Glutamatergic neuron (in vitro differentiated cells): Measurements from ENCODE around the gene PEX10. TPM values are rescaled to one million over a fixed set of nuclear protein-coding genes. Genes with fewer than 3 reads are reported as not detected.

ENCODE experiments used
- DNase-seq: peaks from one replicate; pipeline ENCODE4 v3.0.0; 2022
- H3K27ac Mint-ChIP-seq: one replicate; pipeline ENCODE4 v1.8.0; 2020; ENCODE audit warnings: mild to moderate bottlenecking, mixed read lengths, inconsistent platforms; ENCODE audit not compliant: unreplicated experiment
- H3K27me3 Mint-ChIP-seq: one replicate; pipeline ENCODE4 v1.8.0; 2020; ENCODE audit warnings: mild to moderate bottlenecking, moderate library complexity, mixed read lengths, inconsistent platforms; ENCODE audit not compliant: unreplicated experiment
- H3K36me3 Mint-ChIP-seq: one replicate; pipeline ENCODE4 v1.8.0; 2020; ENCODE audit warnings: mild to moderate bottlenecking, mixed read lengths, inconsistent platforms; ENCODE audit not compliant: unreplicated experiment
- H3K4me1 Mint-ChIP-seq: one replicate; pipeline ENCODE4 v1.8.0; 2020; ENCODE audit warnings: mild to moderate bottlenecking, low read depth, mixed read lengths, inconsistent platforms; ENCODE audit not compliant: unreplicated experiment
- H3K4me3 Mint-ChIP-seq: one replicate; pipeline ENCODE4 v1.8.0; 2020; ENCODE audit warnings: mild to moderate bottlenecking, mixed read lengths, inconsistent platforms; ENCODE audit not compliant: unreplicated experiment
- H3K9me3 Mint-ChIP-seq: one replicate; pipeline ENCODE4 v1.8.0; 2020; ENCODE audit warnings: mild to moderate bottlenecking, moderate library complexity, mixed read lengths, inconsistent platforms; ENCODE audit not compliant: unreplicated experiment
- total RNA-seq: library from RNA; stranded (reverse); fragmentation: NEBNext Ultra II Directional; extraction: Animal tissue kit (Norgen Biotek cat#: 25700); gene quantifications from one replicate; pipeline ENCODE4 v1.2.1, GENCODE V29; 2021; ENCODE audit not compliant: unreplicated experiment
- TF ChIP-seq, protein P1 (sequence below): fragments of 200-600 bp; sonication (generic); IDR thresholded peaks from one replicate; pipeline ENCODE4 v1.5.0; 2021; ENCODE audit not compliant: partially characterized antibody, unreplicated experiment

PEX10 gene
- total RNA-seq, 1 donor from 2014 or later, result 14.0 TPM

DNA sequence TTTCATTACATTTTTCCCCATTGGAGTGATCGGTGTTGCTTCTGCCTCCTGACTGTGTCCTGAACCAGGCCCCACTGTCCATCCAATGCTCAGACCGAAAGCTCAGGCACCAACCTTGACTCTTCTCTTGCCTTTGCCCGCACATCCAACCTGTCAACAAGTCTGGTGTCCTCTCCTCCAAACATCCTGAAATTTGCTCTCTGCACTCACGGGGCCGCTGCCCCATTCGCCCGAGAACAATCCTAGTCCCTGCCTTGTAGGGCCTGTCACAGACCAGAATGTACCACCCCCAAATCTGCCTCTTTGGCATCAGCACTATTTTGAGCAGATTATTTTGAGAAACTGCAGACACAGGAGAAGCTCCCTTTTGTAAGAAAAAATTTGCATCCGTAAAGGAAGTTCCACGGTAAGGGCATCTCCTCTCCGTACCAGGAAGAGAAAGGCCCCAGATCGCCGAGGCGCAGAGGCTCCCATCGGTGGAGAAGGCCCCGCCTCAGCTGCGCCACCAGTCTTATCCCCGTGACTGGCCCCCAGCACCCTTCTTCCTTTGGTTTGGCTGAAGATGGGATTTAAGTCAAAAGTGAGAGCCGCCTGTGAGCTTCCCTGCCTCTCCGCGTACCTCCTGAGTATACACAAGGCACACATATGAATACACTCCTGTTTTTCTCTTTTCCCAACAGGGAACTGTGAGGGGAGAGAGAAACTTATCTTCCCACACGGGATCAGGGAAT is 28.1 kb downstream of the PEX10 start:
- Mint-ChIP-seq H3K27ac (peak overlapping the region; percentile 78), H3K4me3 (peak overlapping the region; percentile 17), H3K36me3 (peaks cover 5% of the 10 kb centered on the region), H3K27me3 (peaks cover 3% of the 10 kb centered on the region), H3K4me1 (peaks cover 24% of the 10 kb centered on the region), H3K9me3 (peaks cover 5% of the 10 kb centered on the region)
- DNase-seq, result peak; percentile 14
- TF ChIP-seq, protein P1, sequence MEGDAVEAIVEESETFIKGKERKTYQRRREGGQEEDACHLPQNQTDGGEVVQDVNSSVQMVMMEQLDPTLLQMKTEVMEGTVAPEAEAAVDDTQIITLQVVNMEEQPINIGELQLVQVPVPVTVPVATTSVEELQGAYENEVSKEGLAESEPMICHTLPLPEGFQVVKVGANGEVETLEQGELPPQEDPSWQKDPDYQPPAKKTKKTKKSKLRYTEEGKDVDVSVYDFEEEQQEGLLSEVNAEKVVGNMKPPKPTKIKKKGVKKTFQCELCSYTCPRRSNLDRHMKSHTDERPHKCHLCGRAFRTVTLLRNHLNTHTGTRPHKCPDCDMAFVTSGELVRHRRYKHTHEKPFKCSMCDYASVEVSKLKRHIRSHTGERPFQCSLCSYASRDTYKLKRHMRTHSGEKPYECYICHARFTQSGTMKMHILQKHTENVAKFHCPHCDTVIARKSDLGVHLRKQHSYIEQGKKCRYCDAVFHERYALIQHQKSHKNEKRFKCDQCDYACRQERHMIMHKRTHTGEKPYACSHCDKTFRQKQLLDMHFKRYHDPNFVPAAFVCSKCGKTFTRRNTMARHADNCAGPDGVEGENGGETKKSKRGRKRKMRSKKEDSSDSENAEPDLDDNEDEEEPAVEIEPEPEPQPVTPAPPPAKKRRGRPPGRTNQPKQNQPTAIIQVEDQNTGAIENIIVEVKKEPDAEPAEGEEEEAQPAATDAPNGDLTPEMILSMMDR, result no peak

DNA sequence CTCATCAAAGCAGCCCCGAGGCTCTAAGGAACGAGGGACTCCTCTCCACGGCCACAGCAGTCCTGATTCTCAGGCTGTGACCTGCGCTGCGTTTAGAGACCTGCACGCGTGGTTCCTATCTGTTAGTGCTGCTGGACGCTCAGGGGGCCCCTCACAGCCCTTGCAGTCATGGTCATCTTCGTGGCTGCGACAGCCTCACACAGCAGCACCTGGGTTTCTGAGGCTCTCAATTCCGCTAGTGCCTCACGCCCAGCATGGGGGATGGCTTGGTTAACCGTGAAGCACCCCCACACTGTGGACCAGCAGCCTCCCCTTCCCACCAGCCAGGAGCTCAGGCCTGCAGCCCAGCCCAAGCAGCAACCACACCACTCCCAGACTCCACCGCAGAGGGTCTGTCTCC is 28.8 kb downstream of the PEX10 start:
- H3K9me3 Mint-ChIP-seq, result peaks cover 6% of the 10 kb centered on the region
- H3K27ac Mint-ChIP-seq, result peak overlapping the region; percentile 78
- H3K4me1 Mint-ChIP-seq, result peaks cover 29% of the 10 kb centered on the region
- peak overlapping the region; percentile 17 for H3K4me3 Mint-ChIP-seq
- DNase-seq, result peak; percentile 16
- TF ChIP-seq, protein P1, result no peak
- peaks cover 5% of the 10 kb centered on the region for H3K36me3 Mint-ChIP-seq
- peaks cover 6% of the 10 kb centered on the region for H3K27me3 Mint-ChIP-seq

DNA sequence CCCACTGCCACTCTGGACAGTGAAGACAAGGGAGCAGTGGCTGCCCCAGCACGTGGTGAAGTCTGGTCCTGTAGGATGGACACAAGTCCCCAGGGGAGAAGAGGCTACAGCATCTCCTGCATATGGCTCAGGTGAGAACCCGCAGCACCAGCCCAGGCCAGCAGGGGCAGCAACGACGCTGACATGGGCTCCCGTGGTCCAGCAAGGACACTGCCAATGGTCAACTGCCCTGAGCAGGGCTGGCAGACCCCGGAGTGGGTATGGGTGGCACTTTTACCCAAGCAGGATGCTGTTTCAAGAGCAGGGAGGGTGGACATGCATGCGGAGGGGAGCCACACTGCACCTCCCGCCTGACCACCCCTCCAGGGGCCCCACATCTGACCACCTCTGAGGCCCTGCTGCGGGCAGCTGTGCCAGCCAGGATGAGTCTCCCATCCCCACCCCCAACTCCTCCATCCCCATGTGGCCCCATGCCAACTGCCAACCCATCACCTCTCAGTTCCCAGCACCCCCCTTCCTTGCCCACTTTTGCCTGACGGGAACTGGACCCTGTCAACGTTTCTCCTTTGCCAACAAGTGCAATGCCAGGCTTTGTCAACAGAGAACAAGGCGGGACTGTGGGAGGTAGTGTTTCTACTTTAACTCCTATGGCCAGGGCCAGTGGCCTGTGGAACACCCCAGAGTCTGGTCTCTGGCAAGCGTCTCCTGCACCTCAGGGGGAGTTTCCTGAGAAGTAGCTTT is 29.6 kb downstream of the PEX10 start:
- peaks cover 6% of the 10 kb centered on the region for H3K27me3 Mint-ChIP-seq
- peaks cover 5% of the 10 kb centered on the region for H3K36me3 Mint-ChIP-seq
- TF ChIP-seq, protein P1, result peak; percentile 70
- peaks cover 26% of the 10 kb centered on the region for H3K4me1 Mint-ChIP-seq
- H3K9me3 Mint-ChIP-seq, result peaks cover 6% of the 10 kb centered on the region
- H3K27ac Mint-ChIP-seq, result no peak overlapping the region
- H3K4me3 Mint-ChIP-seq, result no peak overlapping the region
- DNase-seq, result peak; percentile 77

DNA sequence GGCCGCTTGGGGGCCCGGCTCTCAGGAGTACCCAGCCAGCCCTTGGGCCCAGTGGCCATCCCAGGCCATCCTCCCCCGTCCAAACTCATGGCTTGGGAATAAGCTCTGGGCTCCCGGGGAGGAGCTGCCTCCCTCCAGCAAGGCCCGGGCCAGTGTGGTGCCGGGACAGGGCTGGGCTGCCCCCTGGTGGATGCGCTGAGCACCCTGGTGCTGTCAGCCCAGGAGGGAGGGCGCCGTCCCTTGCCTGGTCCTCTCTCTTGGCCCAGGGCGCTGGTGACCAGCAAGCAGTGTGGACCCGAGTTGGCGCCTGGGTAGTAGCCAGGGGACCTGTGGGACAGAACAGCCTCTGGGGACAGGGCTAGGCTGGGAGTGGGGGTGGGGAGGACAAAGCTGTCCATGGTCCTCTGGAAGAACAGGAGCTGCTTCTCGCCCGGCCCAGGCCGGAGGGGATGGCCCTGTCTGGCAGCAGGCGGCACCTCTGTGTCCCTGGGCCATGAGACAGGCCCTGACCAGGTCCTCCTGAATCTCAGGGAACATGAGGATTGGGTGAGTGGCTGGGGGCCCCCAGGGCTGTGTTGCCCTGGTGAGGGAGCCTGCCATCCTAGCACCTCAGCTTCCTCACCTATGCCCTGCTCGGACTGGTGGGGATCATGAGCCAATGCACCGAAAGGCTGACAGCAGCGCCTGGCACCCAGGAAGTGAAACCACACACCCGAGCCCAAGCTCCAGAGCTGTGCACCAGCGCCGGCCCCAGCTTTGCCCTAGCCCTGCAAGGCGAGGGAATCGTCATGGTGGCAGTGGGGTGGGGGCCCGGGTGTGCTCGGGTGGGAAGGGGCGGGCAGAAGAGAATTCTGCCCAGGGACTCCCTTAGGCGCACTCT is 30.4 kb downstream of the PEX10 start:
- peaks cover 6% of the 10 kb centered on the region for H3K9me3 Mint-ChIP-seq
- peaks cover 7% of the 10 kb centered on the region for H3K27me3 Mint-ChIP-seq
- TF ChIP-seq, protein P1, result peak; percentile 85
- peaks cover 5% of the 10 kb centered on the region for H3K36me3 Mint-ChIP-seq
- H3K4me3 Mint-ChIP-seq, result no peak overlapping the region
- peaks cover 26% of the 10 kb centered on the region for H3K4me1 Mint-ChIP-seq
- DNase-seq, result peak; percentile 96
- no peak overlapping the region for H3K27ac Mint-ChIP-seq
